Vagina (tissue), 2 donors: ENCODE data around the gene SCO1. TPM values are rescaled to one million over a fixed set of nuclear protein-coding genes. Genes with fewer than 3 reads are reported as not detected.

ENCODE experiments used
- DNase-seq, 2 donors: peaks; one replicate each; pipeline ENCODE4 v3.0.0-alpha.2; 2017; ENCODE audit errors: extremely low spot score in 2 of 2
- H3K27ac ChIP-seq: fragments of 200-600 bp; sonication (generic); one replicate; pipeline ENCODE4 v1.5.1; 2019
- H3K27me3 ChIP-seq: fragments of 200-600 bp; sonication (generic); one replicate; pipeline ENCODE4 v1.5.1; 2019
- H3K36me3 ChIP-seq, 2 donors: fragments of 200-600 bp; sonication (generic); one replicate each; pipeline ENCODE4 v1.5.1; 2017 to 2019
- H3K4me1 ChIP-seq: fragments of 200-600 bp; sonication (generic); one replicate; pipeline ENCODE4 v1.5.1; 2019
- H3K4me3 ChIP-seq, 2 donors: fragments of 200-600 bp; sonication (generic); 1 replicate in 1 of 2; 2 replicates in 1 of 2; pipeline ENCODE4 v1.5.1; 2016 to 2019
- H3K9me3 ChIP-seq: fragments of 200-600 bp; sonication (generic); one replicate; pipeline ENCODE4 v1.5.1; 2019
- CTCF ChIP-seq, 3 experiments: fragments of 450-650 bp in 2 of 3; fragments of 200-600 bp in 1 of 3; sonication (generic) in 1 of 3; IDR thresholded peaks; one replicate each; pipeline ENCODE4 v1.5.1; 2017 to 2019; ENCODE audit warnings: antibody characterized with exemption in 3 of 3, mild to moderate bottlenecking in 2 of 3, moderate library complexity in 2 of 3
- POLR2A ChIP-seq, 2 donors: fragments of 450-650 bp; IDR thresholded peaks; one replicate each; pipeline ENCODE4 v1.6.1; 2017; ENCODE audit warnings: antibody characterized with exemption in 2 of 2, mild to moderate bottlenecking in 2 of 2, moderate library complexity in 2 of 2
- POLR2AphosphoS5 ChIP-seq, 2 donors: sonication (generic); formaldehyde crosslinking; IDR thresholded peaks; one replicate each; pipeline ENCODE4 v1.9.0; 2017; ENCODE audit warnings: antibody characterized with exemption in 2 of 2, mild to moderate bottlenecking in 2 of 2, low read depth in 1 of 2; ENCODE audit not compliant: insufficient read depth in 1 of 2
- intact Hi-C: fragments of 100-400 bp; cut with DNase I; formaldehyde crosslinking; loops from one replicate; pipeline ENCODE4 v1.15.1; 2023
- total RNA-seq: library from RNA; depleted of rRNA; stranded (reverse); fragments of >200 nt; gene quantifications from one replicate; pipeline ENCODE4 v1.2.3, GENCODE V29; 2016

The SCO1 gene
- total RNA-seq, 1 donor from 2014 or later, result 38.8 TPM

GRCh38 chr17:10622617-10623485 lies 74.5 kb downstream of the SCO1 start:
- no peaks in the 10 kb centered on the region for H3K36me3 ChIP-seq
- H3K9me3 ChIP-seq, result no peaks in the 10 kb centered on the region
- no peak overlapping the region for H3K27ac ChIP-seq
- intact Hi-C loops, result no loop called here
- no peaks in the 10 kb centered on the region for H3K27me3 ChIP-seq
- no peak for DNase-seq
- TF ChIP-seq CTCF (IDR thresholded peaks at IDR 0.05) (no peak), POLR2A (IDR thresholded peaks at IDR 0.05) (no peak), POLR2AphosphoS5 (IDR thresholded peaks at IDR 0.05; ENCODE audit: insufficient read depth in 1 of 2, low read depth in 1 of 2) (no peak)
- H3K4me1 ChIP-seq, result peaks cover 14% of the 10 kb centered on the region
- H3K4me3 ChIP-seq, result no peak overlapping the region

Other genes with a start within 250 kb of the SCO1 start
- not detected for gene MYH4, start 228.0 kb downstream of the SCO1 start, total RNA-seq
- gene MYH1, start 179.0 kb downstream of the SCO1 start, total RNA-seq, result not detected
- not detected for gene MYH2, start 147.9 kb downstream of the SCO1 start, total RNA-seq
- 4.9 TPM for gene MYH3, start 40.2 kb downstream of the SCO1 start, total RNA-seq
- 18.7 TPM for gene ADPRM, start 61 bp upstream of the SCO1 start, total RNA-seq
- 10.3 TPM for gene TMEM220, start 32.5 kb upstream of the SCO1 start, total RNA-seq
- gene TMEM238L, start 106.6 kb upstream of the SCO1 start, total RNA-seq, result 1.2 TPM
- gene PIRT, start 140.6 kb upstream of the SCO1 start, total RNA-seq, result 6.4 TPM